Stimulated activated naive CD4-positive, alpha-beta T cell (primary cell): Measurements from ENCODE around the gene LRRC37B.
"Not testable (repeated sequence)": the region's sequence is repeated elsewhere in the genome, so short reads cannot be mapped to it uniquely, and the experiment has no call there.

ENCODE experiments used
- DNase-seq, 6 experiments: peaks; one replicate each; lab custom pipeline; 2025; lab: John Stamatoyannopoulos, UW

The LRRC37B gene

GRCh38 chr17:32006957-32007462 lies at the start of gene LRRC37B:
LRRC37B (plus strand) TSS chr17:32007383; CDS start chr17:32021393, 14,010 bp downstream.
- peak; percentile 69 to 89 (median 84) for DNase-seq

- DNase-seq: not testable (repeated sequence)
Observed at GRCh38 chr17:31964131-31964530, 43.1 kb upstream of the LRRC37B start.

GRCh38 chr17:31967648-31968047 lies 39.5 kb upstream of the LRRC37B start:
- no peak for DNase-seq

GRCh38 chr17:31970416-31970815 lies 36.8 kb upstream of the LRRC37B start:
- DNase-seq: not testable (repeated sequence)

- DNase-seq: not testable (repeated sequence)
Observed at GRCh38 chr17:31974269-31975071, 32.7 kb upstream of the LRRC37B start.

GRCh38 chr17:31975391-31975790 lies 31.8 kb upstream of the LRRC37B start:
- DNase-seq: not testable (repeated sequence)

- DNase-seq: not testable (repeated sequence)
Observed at GRCh38 chr17:31991821-31992220, 15.4 kb upstream of the LRRC37B start.

- no peak for DNase-seq
Observed at GRCh38 chr17:31997005-31997404, 10.2 kb upstream of the LRRC37B start.

GRCh38 chr17:32007463-32008298 lies 498 bp downstream of the LRRC37B start:
- peak; percentile 12 to 63 (median 33) for DNase-seq

GRCh38 chr17:32009262-32009542 lies 2.0 kb downstream of the LRRC37B start:
- no peak for DNase-seq

- DNase-seq: no peak
Observed at GRCh38 chr17:32010114-32010513, 2.9 kb downstream of the LRRC37B start.

- no peak for DNase-seq
Observed at GRCh38 chr17:32015245-32016013, 8.2 kb downstream of the LRRC37B start.

GRCh38 chr17:32016231-32016630 lies 9.0 kb downstream of the LRRC37B start:
- no peak for DNase-seq

- DNase-seq: no peak
Observed at GRCh38 chr17:32019228-32019627, 12.0 kb downstream of the LRRC37B start.

- DNase-seq: no peak
Observed at GRCh38 chr17:32020943-32021614, 13.9 kb downstream of the LRRC37B start.

GRCh38 chr17:32021615-32021955 lies 14.4 kb downstream of the LRRC37B start:
- no peak for DNase-seq

GRCh38 chr17:32022554-32022953 lies 15.4 kb downstream of the LRRC37B start:
- not testable (repeated sequence) for DNase-seq

- not testable (repeated sequence) for DNase-seq
Observed at GRCh38 chr17:32027271-32027670, 20.1 kb downstream of the LRRC37B start.

- DNase-seq: no peak
Observed at GRCh38 chr17:32033223-32033622, 26.0 kb downstream of the LRRC37B start.

GRCh38 chr17:32033812-32034211 lies 26.6 kb downstream of the LRRC37B start:
- not testable (repeated sequence) for DNase-seq

- not testable (repeated sequence) for DNase-seq
Observed at GRCh38 chr17:32040246-32040645, 33.1 kb downstream of the LRRC37B start.
